Measurements from ENCODE around the gene ITPA.

Gene ITPA

DNA sequence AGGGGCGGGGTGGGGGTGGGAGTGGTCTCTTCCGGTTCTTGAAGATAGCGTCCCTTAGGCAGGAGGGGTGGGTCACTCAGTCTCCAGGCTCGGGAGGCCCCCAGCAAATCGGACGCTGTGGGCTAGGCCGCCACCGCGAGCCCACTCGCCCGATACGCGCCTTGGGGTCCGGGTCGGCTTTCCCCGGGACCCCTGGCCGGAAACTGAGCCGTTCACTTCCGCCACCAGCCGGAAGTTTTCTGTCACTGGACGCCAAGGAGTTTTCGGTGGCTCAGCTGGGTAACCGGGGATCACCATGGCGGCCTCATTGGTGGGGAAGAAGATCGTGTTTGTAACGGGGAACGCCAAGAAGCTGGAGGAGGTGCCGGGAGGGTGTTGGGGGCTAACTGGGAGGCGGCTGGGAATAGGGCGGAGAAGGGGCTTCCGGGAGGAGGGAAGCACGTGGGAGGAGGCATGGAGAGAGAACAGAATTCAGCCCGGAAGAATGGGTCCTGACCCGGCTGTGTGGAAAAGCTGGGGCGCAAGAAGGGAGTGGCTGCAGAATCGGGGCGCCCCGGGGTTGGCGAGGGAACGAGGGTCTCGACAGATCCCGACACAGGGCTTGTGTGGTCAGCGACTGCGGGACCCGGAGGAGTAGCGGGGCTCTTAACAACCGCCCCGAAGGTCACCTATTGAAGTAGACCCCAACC lies at the start of gene ITPA:
Gene ITPA, plus strand, starts transcription at position 242 of the 689 bp plus-strand sequence. Its CDS starts 54 bp downstream, at position 296.
- DNase-seq = peak; percentile 74

DNA sequence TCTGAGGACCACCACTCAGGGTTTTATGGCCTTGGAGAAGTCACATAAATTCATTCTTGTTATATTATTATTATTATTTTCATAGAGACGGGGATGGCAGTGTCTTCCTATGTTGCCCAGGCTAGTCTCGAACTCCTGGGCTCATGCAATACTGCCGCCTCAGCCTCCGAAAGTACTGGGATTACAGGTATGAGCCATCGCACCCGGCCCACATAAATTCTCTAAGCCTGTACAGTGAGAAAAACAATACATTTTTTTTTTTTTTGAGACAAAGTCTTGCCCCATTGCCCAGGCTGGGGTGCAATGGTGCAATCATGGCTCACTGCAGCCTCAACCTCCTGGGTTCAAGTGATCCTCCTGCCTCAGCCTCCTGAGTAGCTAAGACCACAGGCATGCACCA lies 48.9 kb upstream of the ITPA start:
- DNase-seq = no peak

DNA sequence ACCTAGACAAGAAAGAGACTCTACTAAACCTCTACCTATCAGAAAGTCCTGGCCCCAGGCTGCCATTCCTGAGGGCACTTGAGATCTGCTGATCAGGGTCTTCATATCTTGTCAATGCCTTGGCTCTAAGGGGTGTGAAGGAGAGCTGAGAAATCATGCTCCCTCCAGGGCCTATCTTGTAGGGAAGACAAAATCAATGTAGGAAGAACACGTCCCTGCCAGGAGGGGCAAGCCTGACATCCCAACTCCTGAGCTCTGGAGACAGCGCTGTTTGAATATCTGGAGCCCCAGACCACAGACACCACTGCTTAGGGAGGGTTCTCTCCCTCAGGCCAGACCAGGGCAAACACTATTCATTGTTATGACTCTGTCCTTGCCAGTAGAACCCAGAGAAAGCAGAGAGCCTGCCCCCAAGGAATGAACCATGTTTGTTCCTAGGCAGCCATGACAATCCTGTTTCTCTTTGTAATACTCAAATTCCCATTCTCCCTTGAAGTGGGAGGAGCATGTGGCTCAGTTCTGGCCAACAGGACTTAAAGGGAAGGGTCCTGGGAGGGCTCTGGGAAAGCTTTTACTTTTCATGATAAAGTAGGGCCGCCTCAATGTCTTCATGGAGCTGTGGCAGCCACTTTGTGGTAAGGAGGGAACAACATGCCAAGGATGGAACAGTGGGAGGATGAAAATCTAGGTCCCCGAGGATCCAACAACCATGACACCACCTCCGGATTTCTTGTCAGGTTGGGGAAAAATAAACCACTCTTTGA lies 47.8 kb upstream of the ITPA start:
- DNase-seq = no peak

DNA sequence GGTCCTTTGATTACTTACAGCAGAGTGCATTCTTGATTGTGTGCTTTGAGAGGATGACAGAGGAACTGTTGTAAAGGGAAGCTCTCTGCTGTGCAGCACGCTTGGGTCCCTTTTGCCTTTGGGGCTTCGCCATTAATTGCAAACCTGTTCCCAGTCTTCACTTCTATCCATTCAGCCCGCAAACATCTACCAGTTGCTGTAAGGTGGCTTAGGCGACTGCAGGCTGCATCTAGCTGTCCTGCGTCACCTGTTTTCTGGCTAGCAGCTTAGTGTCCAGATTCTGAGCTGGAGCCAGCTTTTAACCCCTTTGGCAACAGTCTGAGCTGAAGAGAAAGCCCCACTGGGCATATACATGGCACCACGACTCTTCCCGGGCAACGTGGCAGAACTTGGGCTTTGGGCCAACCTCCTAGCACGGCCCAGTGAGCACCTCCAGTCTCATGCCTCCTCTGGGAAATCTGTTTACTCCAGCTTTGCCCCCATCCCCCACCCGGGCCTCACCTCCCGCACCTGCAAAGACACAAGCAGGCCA lies 47.2 kb upstream of the ITPA start:
- DNase-seq = no peak

DNA sequence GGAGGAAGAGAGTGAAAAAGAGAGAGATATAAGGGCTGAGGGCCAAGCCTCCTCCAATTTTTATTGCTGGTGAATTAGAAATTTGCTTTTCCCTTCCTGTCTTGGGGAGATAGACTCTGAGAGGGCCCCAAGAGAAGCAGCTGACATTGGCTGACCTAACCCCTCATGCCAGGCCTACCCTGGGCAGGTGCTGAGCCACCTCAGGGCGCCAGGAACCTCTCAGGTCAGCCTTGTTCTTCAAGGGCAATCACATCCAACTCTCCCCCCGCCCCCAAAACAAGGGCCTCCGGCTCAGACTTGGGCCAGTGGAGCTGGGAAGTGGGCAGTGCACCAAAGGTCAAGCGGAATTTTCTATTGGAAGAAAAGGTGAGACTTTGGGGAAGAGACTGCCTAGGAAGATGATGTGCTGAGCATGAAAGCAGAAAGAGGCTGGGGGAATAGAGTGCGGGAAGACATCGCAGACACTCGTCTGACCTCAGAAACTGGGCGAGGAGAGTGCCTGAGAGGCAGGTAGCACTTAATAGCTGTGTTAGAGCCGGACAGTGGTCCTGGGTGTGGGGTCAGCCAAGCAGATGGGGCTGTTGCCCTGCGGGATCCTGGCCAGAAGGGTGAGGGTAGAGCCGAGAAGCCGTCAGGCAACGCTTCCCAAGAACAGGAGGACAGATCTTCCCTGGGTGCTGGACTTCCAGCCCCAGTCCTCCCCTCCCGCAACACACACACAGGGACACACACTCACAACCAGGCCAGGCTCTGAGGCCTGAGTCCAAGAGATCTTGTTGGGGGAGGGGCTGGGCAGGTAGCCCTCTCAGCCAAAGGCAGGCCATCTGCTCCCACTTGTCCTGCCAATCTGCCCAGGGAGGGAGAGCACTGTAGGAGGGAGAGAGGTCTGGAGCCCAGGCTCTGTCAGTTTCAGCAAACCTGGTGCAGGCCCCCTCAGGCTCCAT lies 45.9 kb upstream of the ITPA start:
- DNase-seq = no peak

DNA sequence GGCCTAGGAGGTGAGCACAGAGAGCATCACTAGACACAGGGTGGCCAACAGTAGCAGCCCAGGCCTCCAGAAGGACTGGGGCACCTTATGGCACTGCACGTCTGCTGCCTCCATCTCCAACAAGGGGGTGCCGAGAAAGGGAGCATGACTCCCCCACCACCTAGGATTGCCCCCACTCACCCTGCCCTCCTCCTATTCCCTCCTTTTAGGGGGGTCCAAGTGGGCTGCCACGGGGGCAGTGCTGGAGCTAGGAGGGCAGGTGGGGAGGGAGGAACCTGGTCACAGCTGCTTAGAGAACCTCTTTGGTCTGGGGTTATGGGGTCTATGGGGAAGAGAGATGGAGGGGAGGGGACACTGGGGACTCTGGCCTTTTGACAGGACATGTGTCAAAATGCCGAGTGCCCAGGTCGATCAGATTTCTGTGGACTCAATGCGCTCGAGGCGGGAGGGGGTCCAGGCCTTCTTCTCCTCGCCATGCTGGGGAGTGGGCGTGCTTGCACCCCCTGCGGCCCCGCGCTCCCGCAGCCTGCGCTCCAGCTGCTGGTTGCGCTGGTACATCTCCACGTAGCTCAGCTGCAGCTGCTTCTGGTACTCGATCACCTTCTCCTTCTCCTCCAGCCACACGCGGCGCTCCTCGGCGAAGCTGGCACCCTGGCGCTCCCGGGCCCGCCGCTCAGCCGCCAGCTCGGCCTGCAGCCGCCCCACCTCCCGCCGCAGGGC lies 45.1 kb upstream of the ITPA start:
- no peak for DNase-seq

DNA sequence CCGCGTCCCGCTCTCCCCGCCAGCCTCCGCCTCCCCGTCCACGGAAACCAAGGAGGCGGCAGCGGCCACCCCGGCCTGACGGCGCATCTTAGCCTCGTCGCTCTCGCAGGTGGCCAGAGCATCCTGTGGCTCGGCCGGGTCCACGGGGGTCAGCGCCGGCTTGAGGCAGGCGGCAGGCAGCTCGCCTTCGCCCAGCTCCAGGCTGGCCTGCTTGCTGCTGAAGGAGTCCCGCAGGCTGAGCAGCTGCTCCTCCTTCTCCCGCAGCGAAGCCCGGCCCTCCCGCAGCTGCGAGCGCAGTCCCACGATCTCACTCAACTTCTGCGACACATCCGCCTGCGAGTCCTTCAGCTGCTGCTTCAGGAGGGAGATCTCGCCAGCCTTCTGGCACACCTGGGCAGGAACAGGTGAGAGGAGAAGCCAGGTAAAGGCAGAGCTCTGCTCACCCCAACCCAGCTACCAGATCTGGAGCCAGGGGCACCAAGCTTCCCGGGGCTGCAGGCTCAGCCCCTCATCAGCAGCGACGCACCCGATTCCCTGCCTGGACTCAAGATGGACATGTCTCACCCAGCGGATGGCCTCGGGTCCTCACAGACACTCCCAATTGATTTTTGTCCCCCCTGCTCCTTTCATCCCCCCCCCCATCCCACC lies 44.4 kb upstream of the ITPA start:
- no peak for DNase-seq

DNA sequence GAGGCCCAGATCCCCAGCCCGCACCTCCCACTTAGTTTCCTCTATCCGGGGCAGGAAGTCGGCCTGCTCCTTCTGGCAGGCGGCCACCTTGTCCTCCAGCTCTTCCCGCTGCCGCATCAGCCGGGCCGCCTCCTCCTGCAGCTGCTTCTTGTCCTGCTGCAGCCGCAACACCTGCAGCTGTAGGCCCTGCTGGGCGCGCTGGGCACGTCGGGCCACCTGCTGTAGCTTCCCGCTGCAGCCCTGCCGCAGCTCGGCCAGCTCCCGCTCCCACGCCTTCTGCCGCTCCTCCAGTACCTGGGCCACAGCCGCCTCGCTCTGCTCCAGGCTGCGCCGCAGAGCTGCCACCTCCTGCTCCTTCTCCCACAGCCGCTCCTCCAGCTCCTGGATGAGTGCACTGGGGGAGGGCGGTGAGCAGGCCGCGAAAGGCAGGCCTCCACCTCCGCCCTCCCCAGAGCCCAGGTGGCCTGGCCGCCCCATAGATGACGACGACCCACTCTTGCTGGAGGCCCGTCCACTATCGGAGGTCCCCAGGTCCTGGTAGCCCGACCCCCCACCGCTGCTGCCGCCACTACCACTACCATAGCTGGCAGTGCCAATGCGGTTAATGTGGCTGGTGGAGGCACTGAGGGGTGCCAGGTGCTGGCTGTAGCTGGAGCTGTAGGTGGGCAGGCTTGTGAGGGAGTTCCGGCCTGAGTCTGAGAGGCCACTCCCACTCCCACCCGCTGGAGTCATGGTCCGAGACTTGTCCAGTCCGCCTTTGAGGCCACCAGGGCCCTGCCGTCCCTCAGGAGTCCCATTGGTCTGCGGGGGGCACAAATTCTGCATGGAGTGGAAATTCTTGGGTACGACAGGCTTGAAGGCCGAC lies 43.6 kb upstream of the ITPA start:
- peak; percentile 82 for DNase-seq

DNA sequence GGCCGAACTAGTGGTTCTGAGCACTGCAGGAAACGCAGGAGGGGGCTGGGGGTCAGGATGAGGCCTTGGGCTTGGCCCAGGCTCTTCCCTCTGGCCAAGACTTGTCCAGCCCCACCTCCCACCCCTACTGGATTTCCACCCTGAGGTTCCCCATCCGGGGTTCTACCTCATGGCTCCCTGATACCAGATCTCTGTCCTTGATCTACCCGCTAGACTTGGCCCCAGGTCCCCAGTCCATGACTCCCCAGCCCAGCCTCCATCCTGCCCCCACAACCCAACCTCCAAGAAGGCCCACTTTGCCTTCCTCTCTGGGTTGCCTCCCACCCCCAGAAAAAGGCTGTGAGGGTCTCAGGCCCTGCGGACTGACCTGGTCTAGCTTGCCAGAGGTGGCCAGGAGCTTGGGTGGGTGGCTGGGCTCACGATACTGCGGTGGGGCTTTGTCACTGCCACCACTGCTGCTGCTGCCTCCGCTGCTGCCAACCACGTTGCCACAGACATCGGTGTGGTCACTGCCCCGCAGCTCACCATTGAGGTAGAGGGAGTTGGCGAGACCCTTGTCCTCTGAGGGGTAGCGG lies 42.9 kb upstream of the ITPA start:
- DNase-seq = no peak

DNA sequence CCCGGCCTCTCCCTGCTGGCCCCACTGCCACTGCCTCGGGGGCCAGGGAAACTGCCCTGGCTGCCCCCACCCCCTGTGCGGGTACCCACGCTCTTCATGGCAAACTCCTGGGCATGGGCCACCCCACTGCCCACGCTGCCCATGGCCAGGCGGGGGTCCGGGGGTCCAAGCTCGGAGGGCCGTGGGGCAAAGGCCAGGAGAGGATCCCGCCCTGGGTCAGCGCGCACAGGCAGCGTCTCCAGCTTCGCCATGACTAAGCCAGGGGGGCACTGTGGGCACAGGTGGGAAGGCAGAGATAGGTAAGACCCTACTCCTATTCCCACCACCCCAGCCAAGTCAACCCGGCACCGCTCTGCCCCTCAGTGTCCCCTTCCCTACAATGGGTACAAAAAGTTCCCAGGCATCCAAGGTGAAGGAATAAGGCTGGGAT lies 42.4 kb upstream of the ITPA start:
- DNase-seq = no peak

DNA sequence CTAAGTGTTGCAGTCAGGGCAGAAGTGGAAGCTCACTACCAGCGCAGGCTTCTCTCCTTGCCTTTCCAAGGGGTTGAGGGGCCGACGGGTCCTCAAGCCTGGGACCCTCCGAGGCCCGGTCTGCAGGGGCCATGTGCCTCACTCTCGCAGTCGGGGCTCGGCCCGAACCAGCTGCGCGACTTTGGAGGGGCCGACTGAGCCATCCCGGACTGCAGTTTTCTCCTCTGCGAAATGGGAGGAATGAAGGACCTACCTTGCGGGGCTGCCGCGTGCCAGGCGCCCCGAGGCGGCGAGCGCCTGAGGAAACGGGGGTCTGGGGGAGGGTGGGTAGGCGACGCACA lies 41.6 kb upstream of the ITPA start:
- DNase-seq = no peak

DNA sequence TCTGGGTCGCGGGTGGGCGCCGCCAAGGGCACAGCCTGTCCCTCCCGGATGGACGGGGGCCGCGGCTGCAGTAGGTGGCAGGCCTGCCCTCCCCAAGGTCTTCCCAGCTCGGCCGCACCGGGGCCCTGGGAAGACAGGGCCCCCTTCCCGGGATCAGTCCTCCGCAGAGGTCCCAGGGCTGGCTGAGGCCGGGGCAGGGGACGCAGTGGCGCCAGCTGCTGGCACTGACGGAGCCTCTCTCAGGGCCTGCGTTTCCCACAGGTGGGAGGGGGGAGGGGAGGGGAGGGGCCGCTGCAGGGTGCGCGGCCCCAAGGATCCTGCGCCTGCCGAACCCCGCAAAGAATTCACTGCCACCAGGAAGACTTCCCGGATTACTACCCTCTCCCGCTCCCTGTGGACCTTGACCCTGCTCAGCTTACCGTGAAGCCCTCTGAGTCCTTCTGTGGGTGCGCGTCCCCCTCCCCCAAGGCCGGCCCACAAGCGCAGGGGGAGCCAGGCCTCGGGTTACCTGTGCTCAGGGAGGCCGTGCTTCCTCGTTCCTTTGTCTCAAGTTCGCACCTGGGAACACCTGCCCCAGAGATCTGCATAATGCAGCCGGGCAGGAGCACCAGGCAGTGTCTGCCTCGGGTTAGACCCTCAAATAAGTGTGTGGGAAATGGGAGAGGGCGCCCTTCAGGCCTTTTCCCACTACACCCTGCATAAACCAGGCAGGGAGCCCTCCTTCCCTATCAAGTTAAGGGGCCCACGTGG lies 41.0 kb upstream of the ITPA start:
- no peak for DNase-seq

DNA sequence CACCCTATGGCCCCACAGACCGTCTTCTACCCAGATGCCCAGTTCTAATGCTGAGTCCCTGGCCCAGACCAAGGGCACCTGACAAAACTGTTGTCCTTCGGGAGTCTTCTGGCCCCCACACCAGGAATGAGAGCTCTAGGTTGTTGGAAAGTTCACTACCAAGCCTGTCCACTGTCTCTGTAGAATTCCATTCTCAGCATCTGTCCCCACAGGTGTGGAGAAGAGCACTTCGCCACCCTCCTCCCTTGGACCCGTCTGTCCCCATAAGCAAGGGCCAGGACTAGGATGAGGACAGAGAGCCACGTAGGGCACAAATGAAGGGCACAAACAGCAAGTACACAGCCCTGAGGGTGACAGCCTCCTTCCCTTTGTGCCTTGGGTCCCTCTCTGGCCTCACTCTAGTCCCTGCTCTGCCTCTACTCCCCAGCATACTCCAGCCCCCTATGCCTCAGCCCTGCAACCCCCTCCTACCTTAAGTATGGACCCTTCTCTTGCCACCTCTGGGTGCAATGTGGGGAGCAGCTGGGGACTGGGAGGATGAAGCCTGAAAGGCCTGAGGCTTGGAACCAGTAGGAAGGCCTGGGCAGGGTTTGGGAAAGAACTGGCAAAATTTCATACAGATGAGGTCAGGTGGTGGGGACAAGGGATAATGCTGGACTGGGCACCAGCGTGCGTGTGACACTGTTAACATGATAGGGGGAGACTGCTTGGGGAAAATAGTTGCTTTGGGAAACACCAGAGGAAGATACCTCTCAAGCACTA lies 40.3 kb upstream of the ITPA start:
- no peak for DNase-seq

DNA sequence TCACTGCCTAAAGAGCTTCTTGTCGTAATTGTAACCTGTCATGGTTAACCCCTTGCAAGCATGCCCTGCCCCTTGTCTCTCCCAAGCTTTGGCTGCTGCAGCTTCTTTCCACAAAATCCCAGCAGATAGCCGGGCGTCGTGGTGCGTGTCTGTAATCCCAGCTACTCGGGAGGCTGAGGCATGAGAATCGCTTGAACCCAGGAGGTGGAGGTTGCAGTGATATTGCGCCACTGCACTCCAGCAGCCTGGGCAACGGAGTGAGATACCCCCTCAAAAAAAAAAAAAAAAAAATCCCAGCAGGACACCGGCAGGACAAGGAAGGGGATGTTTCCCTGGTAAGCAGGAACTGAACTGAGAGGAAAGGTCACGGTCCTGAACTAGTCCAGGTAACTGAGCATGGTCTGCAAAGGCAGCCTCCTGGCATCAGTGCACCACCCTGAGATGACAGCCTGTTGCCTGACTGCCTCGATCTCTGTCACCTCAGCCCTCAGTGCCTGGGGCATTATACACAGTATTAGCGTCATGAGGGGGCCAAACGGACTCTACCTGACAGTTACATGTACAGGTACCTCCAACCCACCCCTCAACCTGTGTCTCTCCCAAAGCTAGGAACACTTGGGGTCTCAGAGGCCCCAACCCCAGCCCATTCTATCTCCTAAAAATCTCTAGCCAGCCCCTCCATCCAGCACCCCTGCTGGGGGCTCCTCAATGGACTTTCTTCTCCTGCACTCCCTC lies 37.7 kb upstream of the ITPA start:
- DNase-seq = no peak

DNA sequence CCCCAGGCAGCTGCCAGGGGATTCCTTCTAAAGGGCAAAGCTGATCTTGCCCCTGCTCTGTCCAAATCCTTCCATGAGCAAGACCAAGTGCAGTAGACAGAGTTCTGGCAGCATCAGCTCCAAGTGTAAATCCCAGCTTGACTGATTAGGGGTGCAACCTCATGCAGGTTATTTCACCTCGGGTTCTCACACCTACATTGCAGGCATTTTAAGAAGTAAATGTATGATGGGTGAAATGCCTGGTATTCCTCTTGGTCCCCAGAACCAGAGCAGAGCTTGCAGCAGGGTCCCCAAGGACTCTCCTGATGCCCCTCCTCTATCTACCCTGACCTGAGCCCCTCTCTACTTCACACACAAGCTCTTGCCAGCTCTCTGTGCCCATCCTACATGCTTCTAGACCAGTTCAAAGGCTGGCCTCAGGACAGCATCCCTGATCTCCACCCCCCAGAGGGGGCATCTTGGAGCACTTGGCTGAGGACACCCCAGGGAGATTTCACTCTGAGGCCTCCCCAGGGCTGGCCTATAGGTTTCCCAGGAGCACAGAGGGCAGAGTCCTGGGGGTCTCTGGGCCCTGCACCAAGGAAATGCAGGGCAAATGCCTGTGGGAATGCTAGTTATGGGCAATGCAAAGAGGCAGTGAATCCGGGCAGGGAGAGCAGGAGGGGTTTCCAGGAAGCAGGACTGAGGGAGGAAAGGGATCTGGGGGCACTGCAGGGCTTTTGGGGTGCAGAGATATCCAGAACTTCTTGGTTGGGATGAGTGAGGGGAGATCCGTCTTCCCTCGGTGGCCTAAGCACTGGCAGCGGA lies 37.0 kb upstream of the ITPA start:
- DNase-seq = no peak

DNA sequence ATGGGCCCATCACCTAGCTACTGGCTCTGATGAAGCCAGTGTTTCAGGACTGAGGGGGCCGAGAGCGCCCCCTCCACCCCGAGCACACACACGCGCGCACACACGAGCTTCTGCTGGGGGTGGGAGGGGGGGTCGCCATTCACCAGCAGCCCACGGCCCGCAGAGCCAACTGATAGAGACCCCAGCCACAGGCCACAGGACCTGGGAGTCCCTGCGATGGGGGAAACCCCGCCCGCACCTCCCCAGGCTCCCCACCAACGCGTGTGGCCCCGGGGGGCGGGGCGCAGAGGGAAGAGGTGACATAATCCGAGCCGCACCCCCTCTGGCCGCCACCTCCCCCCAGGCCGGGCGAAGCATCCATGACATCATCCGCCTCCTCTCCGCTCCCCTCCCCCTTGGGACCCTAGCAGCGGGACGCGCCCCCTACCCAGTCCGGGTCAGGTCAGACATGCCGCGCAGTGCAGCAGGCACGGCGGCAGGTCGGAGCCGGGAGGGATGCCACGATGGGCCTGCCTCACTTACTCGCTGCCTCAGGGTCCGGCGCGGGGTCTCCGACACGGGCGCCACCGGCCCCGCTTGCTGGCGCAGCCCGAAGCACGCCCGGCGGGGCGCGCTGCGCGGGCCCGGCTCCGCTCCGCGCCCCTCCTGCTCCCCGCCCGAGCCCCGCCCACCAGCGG lies 36.2 kb upstream of the ITPA start, which contains the start of gene LZTS3:
Gene LZTS3, minus strand, starts transcription at position 617 of the 677 bp plus-strand sequence. CDS start 6,386 bp downstream, outside the sequence.
- peak; percentile 86 for DNase-seq
